Stimulated activated CD8-positive, alpha-beta memory T cell treated with anti-CD3 and anti-CD28 coated beads, Interleukin-7, amount 100 ng/mL, for 1 hour (primary cell): ENCODE data around the gene SPPL2B.

Source experiments
- DNase-seq, 2 donors: peaks; one replicate each; pipeline ENCODE4 v3.0.0-alpha.2; 2020; ENCODE audit warnings: low read depth in 2 of 2

SPPL2B gene

DNA sequence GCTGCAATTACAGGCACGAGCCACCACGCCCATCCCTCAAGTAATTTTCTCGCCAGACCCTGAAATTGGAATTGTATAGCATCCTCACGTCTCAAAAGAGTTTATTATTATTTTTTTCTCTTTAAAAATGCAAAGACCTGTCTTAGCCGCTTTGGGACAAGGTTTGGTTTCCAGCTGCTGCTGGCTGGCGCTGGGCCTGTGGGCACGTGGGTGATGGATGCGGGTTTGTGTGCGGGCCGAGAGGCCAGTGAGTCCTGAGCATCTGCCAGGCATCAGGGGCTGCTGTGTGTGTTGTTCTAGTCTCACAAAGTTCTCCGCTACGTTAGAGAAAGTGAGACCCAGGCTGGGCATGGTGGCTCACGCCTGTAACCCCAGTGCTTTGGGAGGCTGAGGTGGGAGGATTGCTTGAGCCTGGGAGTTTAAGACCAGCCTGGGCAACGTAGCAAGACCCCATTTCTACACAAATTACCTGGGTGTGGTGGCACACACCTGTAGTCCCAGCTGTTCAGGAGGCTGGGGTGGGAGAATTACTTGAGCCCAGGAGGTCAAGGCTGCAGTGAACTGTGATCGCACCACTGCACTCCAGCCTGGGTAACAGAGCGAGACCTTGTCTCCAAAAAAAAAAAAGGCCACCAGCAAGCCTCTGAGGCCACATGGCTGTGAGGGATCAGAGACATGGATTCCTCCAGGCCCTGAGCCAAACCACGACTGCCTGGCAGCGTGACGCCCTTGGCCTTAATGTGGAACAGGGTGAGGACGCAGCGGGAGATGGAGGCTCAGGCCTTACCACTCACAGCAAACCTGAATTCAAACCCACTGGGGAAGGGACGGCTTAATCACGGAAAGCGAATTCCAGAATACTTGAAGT, 26.9 kb downstream of the SPPL2B start:
- DNase-seq, result no peak

DNA sequence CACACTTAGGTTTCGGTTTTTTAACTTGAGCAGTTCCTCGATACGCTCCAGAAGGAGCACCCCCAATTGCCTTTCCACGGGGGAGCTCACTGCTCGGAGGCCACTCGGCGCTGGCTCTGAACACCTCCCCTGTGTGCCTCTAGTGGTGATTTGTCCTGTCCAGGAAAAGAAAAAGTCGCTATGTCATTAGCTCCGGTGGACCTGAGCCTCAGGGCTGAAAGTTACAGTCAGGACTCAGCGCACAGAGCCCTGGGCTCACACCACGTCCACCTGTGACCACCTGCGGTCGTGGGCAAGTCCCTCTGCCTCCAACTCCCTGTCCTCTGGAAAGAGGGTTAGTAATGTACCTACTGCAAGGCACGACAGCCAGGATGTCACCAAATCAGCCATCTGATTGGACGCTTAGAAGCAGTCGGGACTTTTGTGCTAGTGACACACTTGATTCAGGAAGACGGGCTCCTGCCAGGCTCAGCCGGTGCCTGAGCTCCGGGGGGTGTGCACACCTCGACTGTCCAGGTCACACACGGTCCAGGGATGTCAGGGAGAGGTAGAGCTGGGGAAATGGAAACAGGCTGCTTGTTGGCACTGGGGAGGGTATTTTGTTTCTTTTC, 27.7 kb downstream of the SPPL2B start:
- DNase-seq, result no peak

DNA sequence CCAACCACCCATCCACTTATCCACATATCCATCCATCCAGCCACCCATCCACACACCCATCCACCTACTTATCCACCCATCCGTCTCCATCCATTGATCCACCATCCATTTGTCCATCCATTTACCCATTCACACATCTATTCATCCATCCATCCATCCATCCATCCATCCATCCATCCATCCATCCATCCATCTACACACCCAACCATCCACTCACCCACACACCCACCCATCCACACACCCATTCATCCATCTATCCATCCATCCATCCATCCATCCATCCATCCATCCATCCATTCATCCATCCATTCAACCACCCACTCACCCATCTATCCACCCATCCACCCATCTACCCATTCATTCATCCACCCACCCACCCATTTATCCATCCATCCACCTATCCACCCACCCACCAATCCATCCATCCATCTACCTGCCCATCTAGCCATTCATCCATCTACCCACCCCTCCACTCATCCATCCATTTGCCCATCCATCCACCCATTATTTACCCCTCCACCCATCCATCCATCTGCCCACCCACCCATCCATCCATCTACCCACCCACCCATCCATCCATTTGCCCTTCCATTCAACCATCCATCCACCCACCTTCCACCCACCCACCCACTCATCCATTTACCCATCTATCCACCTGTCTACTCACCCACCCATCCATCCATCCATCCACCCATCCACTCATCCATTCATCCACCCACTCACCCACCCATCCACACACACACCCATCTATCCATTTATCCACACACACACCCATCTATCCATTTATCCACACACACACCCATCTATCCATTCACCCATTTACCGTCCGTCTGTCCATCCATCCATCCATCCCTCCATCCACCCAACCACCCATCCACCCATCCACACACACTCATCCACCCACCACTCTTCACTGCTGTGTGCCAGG, 29.1 kb downstream of the SPPL2B start:
- DNase-seq, result no peak

DNA sequence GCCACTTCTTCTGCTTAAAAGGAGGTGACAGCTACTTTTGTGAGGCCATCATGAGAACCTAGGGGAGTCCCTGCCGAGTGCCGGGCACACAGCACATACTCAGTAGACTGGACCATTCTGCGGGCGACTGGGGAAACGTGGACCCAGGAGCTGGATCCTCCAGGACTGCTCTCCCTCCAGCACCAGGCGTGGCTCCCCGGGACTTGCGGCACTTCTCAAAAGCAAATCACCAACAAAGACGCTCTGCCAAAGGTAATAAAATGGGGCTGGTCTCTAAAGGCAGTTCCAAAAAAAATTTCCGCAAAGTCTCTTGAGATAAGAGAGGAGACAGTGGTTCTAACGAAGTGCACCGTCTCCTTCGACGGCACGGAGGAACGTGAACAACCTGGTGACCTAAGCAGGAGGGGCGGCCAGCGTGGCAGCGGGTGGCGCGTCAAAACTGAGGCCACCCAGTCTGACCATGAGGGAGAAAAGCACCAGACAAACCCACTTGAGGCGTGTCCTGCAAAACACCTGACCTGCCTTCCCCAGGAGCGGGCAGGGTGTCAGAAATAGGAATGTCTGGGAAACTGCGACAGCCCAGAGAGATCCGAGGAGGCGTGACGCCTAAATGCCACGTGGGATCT, 30.2 kb downstream of the SPPL2B start:
- DNase-seq, result no peak

DNA sequence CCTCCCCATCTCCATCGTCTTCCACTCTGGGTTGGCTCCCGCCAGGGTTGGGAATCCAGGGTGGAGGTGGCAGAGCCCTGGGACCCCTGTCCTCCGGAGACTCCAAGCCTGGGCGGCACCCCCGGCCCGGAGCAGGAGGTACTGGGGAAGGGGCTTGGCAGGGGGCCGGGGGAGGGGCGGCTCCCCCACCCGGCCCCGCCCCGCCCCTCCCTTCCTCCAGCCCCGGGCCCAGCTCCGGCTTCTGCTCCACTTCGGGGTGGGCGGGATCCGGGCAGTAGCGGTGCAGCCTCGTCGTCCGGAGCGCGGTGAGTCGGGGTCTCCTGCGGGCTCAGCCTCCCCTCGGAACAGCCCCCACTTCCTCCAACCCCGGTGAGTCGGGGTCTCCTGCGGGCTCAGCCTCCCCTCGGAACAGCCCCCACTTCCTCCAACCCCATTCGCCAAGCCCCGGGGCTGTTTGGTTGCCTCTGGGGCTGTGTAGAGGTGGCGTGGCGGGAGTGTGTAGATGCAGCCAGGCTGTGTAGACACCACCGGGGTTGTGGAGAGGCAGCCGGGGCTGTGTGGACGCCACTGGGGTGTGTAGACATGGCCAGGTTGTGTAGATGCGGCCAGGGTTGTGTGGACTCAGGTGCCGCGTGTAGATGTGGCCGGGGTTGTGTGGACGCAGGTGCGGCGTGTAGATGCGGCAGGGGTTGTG, 31.7 kb downstream of the SPPL2B start, which contains the start of gene TMPRSS9:
Gene TMPRSS9 (plus strand): TSS at position 274 of the 694 bp plus-strand sequence. CDS start 29,521 bp downstream, outside the sequence.
- no peak for DNase-seq

DNA sequence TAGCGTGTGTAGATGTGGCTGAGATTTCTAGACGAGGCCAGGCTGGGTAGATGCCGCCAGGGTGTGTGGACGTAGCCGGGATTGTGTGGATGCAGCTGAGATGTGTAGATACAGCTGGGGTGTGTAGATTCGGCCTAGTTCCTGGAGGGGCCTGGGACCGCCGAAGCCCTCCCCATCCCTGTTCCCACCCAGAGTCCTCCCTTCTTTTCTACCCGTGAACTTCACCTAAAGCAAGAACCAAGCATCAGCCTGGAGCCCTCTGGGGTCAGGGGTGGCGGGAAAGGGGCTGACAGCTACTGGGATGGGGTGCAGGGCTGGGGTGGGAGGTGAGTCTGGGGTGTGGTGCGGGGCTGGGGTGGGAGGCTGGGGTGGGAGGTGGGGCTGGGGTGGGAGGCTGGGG, 32.3 kb downstream of the SPPL2B start:
- no peak for DNase-seq

DNA sequence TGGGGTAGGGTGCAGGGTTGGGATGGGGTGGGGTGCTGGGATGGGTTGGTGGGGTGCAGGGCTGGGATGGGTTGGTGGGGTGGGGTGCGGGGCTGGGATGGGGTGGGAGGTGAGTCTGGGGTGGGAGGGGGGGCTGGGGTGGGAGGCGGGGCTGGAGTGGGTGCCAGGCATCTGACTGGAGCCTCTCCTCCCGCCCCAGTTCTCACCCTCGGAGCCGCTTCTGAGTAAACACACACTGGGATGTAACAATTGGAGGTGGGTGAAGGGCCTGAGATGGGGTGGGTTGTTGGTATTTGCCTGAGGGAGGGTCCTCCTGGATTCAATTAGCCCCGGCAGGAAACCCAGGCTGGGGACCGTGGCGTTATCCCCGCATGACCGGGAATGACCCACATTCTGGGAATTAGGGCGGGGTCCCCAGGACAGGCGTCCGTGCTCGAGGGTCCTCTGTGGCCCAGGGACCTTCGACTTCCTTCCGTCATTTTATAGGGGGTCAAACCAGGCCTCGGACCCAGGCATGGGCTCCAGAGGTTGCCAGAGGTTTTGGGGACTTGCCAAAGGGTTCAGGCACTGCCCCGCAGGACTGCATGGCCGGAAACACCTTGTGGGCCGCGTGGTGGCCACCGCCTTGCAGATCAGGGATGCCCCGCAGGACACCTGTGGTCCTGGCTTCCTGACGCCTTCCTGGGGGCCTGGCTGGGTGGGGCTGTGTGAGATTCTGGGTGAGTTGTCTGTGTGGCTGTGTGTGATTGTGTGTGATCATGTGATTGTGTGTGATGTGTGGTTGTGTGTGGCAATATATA, 33.0 kb downstream of the SPPL2B start:
- DNase-seq, result no peak

DNA sequence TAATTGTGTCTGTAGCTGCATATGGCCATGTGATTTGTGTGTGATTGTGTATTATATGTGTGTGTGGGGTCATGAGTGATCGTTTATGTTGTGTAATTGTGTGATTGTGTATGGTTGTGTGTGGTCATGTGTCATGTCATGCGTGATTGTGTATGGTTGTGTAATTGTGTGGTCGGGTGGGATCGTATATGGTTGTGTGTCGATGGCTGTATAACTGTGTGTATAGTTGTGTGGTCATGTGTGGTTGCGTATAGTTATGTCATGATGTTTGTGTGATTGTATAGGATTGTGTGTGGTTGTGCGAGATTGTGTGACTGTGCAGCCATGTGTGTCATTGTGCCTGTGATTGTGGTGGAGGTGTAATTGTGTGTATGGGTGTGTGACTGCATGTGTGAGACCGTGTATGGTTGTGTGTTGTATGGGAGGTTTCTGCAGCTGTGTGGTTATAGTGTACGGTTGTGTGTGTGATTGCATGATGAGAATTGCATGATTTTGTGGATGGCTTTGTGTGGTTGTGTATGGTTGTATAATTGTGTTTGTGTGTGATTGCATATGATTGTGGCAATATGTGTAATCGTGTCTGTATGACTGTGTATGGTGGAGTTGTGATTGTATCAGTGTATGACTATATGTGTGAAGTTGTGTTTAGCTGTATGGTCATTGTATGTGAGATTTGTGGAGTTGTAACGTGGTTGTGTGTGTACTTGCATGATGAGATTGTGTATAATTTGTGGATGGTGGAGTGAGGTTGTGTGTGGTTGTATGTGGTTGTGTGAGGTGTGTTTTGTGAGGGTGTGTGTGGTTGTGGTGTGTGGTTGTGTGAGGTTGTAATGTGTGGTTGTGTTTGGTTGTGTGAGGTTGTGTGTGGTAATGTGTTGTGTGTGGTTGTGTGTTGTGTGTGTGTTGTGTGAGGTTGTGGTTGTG, 33.8 kb downstream of the SPPL2B start:
- DNase-seq, result no peak

DNA sequence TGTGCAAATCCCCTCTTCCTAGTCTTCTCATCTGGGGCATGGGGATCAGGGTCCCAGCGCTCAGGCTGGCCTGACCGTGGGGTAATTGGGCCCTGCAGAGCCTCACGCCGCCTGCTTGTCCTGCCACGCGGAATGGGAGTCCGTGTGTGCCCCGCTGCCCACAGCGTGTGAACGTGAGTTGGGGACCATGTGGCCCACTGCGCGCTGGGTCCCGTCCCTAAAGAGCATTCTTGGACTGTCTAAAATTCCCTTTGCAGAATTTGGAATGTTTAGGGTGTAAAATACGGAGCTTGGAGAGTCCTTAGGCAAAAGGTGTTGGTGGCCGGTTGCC, 34.5 kb downstream of the SPPL2B start:
- DNase-seq, result no peak

DNA sequence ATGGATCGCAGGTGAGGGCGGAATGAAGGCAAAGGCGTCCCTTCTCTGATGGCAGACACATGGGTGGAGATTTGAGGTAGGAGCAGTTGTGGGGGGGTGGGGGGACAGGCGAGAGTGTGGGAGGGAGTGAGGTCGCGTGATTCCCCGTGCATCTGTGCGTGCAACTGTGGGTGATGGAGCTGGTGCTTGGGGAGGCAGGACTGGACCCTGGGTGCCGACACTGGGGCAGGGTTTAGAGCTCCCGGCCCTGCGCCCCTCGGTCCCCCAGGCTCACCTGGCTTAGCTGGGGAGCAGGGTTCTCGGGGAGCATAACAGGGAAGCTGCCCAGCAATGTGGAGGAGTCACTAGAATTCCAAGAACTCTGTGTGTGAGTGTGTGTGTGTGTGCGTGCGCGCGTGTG, 34.9 kb downstream of the SPPL2B start:
- no peak for DNase-seq

DNA sequence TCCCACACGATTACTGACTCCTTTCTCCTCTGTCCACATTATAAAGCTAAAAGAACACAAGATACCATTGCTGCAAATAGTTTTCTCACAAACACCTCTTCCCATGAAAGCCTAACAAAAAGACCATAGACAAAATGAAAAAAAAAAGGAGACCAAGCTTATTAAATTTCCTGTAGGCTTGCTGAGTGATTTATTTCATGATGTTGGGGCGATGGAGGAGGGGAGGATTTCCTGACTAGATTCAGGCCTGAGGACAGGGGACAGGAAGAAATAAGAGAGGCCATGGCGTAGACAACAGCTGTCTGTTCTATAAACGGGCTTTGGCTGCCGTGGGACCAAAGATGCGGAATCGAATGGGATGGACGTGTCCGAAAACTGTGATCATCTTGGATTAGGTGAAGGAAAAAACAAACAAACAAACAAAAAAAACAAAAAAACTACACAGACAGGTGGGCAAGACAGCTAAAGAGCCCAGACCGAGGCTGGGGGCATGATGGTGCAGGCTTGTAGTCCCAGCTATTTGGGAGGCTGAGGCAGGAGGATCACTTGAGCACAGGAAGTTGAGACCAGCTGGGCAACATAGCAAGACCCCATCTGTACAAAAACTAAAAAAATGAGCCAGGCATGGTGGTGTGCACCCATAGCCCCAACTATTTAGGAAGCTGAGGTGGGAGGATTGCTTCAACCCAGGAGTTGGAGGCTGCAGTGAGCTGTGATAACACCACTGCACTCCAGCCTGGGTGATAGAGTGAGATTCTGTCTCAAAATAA, 36.9 kb downstream of the SPPL2B start:
- DNase-seq, result no peak

DNA sequence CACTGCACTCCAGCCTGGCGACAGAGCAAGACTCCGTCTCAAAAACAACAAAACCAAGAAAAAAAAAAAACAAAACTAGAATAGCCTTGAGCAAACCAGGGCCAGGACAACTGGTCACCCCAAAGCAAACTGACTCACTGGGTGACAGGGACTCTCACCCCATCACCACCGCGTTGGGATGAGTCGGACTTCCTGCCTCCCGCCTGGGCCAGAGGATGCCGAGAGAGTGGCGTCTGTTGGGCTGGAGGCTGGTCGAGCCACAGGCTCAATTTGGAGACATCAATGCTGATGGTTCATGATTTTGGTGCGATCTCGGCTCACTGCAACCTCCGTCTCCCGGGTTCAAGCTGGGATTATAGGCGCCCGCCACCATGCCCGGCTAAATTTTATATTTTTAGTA, 43.2 kb downstream of the SPPL2B start:
- DNase-seq, result no peak

DNA sequence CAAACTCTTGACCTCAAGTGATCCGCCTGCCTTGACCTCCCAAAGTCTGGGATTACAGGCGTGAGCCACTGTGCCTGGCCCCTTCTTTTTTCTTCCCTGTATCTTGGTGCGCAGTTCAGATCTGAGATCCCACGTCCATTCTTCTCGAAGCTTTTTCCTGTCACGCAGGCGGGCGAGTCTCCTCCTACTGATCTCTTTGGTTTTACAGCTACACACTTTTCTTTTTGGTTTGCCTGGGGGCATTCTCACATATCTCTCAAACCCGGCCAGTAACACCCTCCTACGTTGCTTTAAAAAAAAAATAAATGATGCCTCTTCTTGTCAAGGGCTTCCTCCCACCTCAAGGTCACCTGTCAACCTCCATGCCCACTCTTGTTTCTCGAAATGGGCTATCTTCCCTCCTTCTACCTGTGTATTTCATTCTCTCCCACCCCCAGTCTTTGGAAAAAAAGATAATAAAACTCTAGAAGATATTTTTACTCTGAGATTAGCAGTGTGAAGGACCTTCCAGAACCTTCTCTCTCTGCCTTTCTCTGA, 43.7 kb downstream of the SPPL2B start:
- DNase-seq, result no peak

DNA sequence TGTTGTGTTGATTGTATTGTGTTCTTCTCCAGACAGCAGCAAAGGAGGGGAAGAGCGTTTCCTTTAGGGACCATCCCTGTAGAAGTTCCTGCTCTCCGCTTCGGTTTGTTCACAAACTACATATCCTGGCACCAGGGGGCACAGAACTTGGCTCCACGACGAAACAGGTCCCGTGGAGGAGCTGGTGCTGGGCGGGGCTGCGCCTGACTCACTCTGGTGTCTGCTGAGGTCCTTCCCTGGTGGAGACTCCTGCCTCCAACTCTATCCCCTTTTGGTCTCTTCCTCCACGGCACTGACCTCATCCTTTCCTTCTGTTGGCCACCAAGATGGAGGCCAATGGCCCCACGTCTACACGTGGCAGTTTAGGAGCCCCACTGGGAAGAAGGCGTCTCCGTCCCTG, 46.3 kb downstream of the SPPL2B start:
- DNase-seq, result no peak

DNA sequence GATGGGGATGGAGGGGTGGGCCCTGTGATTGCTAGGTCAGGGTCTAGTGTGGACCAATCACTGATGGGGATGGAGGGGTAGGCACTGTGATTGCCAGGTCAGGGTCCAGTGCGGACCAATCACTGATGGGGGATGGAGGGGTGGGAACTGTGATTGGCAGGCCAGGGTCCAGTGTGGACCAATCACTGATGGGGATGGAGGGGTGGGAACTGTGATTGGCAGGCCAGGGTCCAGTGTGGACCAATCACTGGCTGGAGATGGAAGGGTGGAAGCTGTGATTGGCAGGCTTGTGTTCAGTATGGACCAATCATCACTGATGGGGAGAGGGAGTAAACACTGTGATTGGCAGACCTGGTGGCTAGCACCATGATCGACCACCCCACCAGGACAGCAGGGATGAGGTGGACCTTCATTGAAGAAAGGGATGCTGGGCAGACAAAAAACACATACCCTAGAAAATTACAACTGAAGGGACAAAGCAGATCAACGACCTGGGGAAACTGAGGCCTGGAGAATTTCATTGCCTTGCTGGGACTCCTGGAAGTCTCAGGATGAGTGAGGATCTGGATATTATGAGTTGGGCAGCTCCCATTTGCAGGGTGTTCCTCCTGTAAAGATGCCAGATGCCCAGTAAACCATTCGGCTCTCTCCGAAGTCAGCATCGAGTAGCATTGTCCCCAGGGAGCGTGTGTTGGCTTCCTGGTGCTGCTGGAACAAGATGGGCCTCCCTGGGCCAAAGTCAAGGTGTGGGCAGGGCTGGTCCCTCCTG, 47.1 kb downstream of the SPPL2B start:
- DNase-seq, result no peak

DNA sequence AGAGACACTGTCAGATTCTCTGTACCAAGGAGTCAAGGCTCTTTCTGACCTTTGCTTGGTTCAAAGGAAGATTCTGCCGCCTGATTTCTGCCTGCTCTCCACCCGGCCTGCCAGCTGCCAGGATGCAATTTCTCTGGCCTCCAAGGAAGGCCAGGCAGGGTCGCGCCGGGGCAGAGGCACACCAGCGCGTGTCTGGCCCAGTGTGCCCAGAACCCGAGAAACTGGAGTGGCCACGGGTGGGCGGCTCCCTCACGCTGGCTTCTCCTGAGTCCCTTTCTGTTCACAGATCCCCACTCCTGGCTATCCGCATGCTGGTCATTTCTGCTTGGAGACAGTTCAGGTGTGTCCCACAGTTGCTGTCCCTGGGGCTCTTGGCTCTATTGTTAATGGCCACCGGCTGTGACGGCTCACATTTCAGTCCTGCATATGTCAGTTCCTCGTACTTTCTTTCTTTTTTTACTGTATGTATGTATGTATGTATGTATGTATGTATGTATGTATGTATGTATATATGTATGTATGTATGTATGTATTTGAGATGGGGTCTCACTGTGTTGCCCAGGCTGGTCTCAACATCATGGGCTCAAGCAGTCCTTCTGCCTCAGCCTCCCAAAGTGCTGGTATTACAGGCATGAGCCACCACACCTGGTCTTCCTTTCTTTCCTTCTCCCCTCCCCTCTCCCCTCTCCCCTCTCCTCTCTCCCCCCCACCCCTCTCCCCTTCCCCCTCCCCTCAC, 48.5 kb downstream of the SPPL2B start:
- DNase-seq, result no peak

DNA sequence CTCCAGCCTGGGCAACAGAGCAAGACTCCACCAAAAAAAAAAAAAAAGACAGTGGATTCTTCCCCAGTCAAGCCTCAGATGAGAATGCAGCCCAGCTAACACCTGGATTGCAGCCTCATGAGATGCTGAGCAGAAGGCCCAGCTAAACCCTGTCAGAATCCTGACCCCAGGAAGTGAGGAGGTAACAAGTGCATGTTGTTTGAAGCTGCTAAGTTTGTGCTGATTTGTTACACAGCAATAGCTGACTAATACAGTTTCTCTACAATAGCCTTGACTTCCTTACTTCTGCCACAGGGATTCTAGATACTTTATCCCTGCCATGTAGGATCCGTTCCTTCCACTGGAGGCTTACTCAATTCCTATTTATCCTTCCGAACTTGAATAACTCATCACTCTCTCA, 52.1 kb downstream of the SPPL2B start:
- no peak for DNase-seq
